Body of pancreas (tissue), 4 donors: ENCODE measurements around the gene RASSF5.

Experiments used
- POLR2A ChIP-seq, 3 donors: fragments of 450-650 bp; IDR thresholded peaks; one replicate each; pipeline ENCODE4 v1.6.1; 2016; ENCODE audit warnings: antibody characterized with exemption in 3 of 3, mild to moderate bottlenecking in 2 of 3
- TF ChIP-seq, protein P1 (sequence below), 7 experiments: fragments of 450-650 bp in 4 of 7; fragments of 200-600 bp in 3 of 7; sonication (generic) in 3 of 7; IDR thresholded peaks; one replicate each; pipeline ENCODE4 v1.5.1; 2016 to 2019; ENCODE audit warnings: antibody characterized with exemption in 7 of 7

GRCh38 chr1:206472454-206472853 lies 34.9 kb upstream of the RASSF5 start:
- TF ChIP-seq, protein P1, sequence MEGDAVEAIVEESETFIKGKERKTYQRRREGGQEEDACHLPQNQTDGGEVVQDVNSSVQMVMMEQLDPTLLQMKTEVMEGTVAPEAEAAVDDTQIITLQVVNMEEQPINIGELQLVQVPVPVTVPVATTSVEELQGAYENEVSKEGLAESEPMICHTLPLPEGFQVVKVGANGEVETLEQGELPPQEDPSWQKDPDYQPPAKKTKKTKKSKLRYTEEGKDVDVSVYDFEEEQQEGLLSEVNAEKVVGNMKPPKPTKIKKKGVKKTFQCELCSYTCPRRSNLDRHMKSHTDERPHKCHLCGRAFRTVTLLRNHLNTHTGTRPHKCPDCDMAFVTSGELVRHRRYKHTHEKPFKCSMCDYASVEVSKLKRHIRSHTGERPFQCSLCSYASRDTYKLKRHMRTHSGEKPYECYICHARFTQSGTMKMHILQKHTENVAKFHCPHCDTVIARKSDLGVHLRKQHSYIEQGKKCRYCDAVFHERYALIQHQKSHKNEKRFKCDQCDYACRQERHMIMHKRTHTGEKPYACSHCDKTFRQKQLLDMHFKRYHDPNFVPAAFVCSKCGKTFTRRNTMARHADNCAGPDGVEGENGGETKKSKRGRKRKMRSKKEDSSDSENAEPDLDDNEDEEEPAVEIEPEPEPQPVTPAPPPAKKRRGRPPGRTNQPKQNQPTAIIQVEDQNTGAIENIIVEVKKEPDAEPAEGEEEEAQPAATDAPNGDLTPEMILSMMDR (IDR thresholded peaks at IDR 0.05) = no peak
- no peak for TF ChIP-seq POLR2A (IDR thresholded peaks at IDR 0.05)
